GM19238 (cell line): ENCODE measurements around the gene BIRC6.
"Not testable (repeated sequence)": the region's sequence is repeated elsewhere in the genome, so short reads cannot be mapped to it uniquely, and the experiment has no call there.

ENCODE experiments used
- DNase-seq: peaks from one replicate; pipeline ENCODE4 v3.0.0; 2011; ENCODE audit warnings: low spot score; ENCODE audit not compliant: insufficient read length

Gene BIRC6

DNA sequence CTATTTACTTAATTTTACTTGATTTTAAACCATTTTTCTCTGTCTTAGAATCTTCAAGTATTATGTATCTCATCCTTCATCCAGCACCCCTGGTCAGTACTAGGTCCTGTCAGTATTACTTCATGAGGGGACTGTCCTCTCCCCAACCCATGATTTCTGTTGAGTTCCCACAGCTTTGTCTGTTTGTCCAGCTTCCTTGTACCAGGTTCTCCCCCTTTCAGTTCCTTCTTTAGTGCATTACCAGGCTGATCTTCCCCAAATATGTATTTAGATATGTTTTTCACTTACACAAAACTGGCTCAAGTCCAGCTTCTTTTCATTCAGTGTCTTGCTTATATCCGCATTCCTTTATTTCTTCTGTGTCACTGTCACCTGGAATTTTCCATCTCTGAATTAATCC lies 257.3 kb downstream of the BIRC6 start:
- no peak for DNase-seq

DNA sequence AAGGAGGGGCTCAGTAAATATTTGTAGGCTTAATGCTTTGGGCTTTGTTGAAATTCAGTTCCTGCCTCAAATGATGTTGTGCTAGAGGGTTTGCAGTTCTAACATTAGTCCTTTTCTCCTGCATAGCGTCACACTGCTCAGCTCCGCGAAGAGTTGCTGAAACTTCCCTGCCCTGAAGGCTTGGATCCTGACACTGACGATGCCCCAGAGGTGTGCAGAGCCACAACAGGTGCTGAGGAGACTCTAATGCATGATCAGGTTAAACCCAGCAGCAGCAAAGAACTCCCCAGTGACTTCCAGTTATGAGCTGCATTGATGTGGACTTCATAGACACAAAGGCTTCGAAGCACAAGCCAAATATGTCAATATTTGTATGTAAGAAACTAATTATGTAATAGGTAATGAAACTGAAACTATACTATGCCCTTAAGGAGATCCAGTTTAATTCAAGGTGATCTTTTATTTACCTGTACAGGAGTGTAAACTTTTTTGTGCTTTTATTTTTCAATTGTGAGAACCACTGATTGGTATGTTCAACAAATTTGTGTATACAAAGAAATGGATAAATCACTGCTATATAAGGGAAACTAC lies 260.9 kb downstream of the BIRC6 start:
- no peak for DNase-seq

DNA sequence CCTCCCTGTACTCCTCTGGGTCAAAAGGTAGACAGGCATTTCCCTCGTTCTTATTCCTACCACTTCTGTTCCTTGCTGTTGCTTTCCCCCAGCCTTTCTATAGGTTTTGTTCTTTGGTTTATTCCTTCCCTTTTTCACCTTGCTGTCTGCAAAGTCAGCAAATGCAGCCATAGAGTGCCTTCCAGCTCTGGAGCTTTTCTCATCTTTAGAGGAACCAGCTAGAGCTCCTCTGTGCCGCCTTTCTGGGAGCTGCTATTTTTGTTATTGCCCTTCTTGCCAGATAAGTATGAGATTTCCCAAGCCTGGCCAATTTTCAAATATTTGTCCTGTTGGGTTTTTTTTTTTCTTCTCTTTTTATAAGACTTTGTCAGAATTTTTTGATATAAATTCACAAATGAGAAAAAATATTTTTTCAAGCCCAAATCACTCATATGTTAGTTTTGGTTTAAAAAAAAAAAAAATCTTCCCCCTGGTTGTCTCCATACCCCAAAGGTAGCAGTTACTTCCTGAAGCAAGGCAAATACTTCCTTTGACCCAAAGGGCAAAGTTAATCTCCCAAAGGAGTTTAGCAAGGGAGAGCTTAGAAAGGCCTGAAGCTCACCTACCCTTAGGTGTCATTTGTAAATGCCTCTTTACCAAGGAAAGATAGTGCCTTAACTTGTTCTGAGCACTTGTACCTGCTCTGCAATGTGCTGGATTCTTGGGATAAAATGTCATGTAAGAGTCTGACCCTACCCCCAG lies 265.9 kb downstream of the BIRC6 start:
- DNase-seq: no peak

DNA sequence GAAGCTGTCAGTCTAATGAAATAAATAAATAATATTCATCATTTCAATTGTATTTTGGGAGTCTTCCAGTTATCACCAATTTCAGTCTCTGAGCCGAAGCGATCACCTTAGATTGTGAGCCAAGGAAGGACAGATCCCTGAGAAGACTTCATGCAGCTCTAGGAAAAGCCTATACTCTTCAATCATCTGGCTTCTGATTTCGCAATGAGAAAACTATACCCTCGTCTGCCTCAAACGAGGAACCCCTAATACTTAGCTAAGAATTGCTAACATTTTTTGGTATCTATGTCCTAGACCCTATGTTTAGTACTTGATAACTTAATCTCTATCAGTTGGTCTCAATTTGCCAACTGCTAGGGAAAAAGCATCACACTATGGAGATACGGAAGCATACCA lies 266.5 kb downstream of the BIRC6 start:
- DNase-seq: no peak

DNA sequence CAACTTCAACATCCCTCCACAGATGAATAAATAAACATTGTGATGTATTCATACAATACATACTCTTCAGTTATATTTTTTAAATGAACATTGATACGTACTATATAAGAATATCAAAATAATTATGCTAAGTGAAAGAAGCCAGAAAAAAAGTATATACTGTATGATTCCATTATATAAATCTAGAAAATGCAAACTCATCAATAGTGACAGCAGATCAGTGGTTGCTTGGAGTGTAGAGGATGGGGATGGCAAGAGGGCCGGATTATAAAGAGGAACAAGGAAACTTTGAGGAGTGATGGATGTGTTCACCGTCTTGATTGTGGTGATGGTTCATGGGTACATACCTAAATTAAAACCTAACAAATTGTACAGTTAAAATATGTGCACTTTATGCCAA lies 268.0 kb downstream of the BIRC6 start:
- no peak for DNase-seq

DNA sequence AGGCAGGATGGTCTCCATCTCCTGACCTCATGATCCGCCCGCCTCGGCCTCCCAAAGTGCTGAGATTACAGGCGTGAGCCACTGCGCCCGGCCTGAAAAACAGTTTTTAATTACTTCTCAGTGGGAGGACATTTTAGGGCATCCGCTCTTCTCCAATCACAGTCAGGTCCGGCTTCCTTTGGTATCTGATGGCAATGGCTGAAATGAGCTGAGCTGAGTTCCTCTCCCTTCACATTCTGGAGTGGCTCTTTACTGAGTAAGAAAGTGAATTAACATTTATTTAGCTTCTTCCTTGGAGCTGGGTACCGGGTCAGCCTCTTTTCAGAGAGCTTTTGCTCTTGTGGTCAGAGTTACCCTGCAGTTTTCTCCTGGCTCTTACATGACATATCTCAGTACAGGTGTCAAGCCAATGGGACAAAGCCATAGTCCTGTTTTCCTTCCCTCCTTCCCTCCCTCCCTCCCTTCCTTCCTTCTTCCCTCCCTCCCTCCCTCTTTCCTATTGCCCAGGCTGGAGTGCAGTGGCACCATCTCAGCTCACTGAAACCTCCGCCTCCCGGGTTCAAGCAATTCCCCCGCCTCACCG lies 269.9 kb downstream of the BIRC6 start:
- DNase-seq: no peak

DNA sequence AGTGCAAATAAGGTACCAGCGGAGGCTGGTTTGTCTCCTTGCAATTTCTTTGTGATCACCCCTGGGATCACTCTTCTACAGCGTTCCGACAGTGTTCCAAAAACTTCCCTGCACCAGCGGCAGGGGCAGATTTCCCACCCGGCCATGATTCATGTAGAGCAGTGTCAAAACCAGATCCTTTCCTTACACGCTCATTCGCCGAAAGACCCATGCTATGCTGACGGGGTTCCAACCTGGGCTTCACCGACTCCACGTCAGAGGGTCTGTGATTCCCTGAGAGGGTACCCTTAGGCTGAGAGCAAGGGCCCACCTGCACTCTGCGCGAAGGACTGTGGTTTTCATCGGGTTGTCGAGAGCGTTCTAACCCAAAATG lies 270.6 kb downstream of the BIRC6 start:
- DNase-seq: peak; percentile 3

DNA sequence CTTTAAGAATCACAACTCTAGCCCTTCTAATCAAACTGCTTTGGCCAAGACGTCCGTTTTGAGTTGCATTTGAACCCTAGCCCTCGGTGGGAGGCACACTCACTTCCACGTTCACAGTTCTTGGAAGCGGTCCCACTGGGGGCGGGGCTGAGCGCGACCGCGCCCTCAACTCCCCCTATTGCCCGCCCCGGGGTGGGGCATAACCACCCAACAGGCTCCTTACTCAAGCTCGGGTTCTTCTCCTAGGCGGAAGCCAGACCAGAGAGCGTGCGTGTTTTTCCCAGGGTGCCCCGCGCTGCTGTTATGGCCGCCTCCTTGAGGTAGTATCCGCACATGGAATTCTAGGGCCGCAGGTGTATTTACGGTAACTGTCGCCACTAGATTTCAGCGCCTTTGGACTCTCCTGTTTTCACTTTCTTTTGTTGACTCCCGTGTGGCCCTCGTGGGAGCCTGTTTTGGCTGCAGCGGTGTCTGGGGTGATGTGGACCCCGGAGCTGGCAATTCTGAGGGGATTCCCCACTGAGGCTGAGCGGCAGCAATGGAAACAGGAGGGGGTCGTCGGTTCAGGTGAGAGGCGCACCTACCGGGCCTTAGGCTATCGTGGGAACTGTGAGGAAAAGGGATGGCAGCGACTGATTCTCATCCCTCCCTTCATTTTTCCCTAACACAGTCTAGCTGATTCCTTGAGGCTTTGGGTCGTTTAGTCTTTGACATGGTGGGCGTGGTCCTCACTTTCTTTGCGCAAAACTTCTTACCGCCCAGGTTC lies 271.2 kb downstream of the BIRC6 start, which contains the start of gene TTC27:
TTC27 (plus strand) TSS at position 237 of the 766 bp plus-strand sequence; CDS start at position 480, 243 bp downstream.
- peak; percentile 90 for DNase-seq

DNA sequence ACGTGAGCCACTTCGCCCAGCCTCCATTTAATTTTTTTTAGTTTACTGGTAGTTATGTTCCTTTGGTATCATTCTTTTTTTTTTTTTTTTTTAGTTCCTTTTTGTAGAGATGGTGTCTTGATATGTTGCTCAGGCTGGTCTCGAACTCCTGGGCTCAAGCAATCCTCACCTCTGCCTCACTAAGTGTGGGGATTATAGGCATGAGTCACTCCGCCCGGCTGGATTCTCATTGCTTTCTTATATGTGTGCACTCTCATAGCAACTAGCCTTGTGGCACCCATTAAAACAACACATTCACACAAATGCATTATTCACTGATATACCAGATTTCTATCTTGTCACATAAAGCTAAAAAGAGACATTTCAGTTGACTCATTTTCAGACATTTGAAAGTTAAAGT lies 275.3 kb downstream of the BIRC6 start:
- DNase-seq: no peak

DNA sequence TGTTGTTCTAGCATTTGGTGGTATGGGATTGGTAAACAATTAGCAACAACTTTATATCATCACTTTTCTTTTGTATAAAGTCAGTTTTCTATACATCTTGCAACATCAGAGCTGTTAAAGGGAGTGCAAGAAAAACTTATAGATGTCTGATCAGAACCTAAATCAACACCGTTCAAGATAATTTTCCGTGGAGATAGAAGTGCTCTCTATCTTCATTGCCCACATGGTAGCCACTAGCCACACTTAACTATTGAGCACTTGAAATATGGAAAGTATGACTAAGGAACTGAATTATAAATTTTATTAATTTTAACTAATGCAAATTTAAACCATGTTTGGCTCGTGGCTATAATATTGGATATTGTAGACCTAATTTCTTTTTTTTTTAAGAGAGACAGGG lies 276.2 kb downstream of the BIRC6 start:
- no peak for DNase-seq

DNA sequence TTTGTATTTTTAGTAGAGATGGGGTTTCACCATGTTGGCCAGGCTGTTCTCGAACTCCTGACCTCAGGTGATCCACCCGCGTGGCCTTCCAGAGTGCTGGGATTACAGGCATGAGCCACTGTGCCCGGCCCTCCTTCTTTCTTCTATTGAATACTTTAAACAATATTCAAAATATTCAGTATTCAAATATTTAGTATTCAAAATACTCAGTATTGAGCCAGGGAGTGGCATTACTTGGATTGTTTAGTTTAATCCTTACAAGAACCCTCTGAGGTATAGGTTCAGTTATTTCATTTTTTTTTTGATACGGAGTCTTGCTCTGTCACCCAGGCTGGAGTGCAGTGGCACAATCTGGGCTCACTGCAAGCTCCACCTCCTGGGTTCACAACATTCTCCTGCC lies 281.7 kb downstream of the BIRC6 start:
- not testable (repeated sequence) for DNase-seq

DNA sequence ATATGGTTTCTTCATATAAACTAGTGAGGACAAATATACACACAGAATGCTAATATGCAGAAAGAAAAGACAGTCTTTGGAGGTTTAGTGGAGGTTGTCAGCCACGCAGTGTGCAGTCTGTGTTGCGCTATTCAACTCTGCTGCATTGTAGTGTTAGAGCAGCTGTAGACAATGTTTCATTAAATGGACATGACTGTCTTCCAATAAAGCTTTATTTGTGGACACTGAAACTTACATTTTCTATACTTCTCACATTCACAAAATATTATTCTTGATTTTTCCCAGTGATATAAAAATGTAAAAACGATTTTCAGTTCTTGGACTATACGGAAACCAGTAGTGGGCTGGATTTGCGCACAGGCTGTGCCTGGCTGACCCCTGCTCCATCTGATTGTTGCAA lies 284.4 kb downstream of the BIRC6 start:
- no peak for DNase-seq

DNA sequence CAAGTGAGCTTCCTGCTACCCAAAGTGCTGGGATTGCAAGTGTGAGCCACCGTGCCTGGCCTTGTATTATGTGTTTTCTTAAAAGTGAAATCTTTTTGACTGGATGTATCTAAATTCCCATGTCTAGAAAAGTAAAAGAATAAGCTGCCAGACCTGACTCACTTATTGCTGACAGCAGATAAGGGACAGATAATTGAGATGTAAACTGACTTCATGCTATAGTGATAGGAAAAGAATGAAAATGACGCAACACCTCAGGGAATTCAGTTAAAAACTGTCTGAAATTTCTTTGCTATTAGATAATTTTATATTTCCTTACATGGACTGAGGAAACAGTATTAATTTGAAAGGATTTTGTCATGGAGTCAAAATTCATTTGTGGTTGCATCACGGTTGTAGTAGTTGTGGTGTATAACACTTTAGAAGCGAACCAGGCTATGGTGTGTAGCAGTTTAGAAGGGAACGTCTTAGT lies 290.4 kb downstream of the BIRC6 start:
- DNase-seq: no peak

DNA sequence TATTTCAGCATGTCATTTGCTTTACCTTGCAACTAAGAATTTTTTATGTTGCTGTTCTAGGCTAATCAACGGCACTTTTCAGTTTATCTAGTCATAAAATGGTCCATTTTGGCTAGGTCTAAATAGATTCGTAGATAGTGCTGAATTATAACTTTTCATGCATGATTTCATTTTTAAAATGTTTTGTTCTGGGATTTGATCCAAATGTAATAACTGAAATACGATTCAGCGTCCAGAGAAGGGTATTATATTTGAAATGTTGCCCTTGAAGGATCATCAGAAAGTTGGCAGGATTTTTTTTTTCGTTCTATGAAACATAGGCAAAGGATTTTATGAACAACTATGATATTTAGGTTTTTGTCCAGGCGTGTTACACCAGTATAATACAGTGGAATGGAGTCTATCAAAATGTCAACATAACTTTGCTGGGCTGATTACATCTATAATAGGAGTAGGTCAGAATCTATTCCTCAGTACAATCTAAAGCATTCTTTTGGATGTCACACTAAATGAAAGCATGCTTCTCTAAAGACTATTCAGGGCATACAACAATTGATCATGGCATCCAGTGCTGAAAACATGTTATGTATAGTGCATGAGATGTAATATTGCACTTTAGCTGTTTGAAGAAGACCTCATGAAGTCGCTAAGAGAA lies 295.9 kb downstream of the BIRC6 start:
- no peak for DNase-seq

DNA sequence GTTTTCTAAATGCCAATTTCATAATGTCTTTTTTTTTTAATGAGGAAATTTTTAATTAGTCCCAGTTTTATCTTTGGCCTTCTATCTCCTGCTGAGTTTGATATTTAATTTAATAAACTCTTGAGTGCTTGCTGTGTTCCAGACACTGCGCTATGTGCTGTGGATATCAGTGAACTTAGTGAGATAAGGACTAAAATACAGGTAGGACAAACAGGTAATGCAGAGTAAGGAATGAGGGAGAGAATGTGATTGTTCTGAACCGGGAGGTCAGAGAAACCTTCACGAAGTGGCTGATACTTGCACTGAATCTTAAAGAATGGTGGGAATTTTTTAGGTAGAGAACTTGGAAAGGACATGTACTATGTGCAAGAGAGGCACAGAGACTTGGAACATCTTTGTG lies 299.2 kb downstream of the BIRC6 start:
- DNase-seq: no peak

DNA sequence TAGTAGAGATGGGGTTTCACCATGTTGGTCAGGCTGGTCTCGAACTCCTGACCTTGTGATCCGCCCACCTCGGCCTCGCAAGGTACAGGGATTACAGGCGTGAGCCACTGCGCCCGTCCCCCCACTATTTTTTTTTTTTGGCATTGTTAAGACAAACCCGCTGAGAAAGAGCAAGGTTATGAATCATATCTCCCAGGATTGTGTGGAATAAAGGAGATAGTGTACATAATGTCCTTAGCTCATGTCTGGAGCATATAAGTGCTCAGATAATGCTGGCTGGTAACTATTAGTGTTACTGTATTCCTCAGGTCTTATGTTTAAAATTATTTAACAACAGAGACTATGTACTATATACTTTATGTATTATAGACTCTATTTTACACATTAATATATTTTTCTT lies 307.0 kb downstream of the BIRC6 start:
- no peak for DNase-seq

DNA sequence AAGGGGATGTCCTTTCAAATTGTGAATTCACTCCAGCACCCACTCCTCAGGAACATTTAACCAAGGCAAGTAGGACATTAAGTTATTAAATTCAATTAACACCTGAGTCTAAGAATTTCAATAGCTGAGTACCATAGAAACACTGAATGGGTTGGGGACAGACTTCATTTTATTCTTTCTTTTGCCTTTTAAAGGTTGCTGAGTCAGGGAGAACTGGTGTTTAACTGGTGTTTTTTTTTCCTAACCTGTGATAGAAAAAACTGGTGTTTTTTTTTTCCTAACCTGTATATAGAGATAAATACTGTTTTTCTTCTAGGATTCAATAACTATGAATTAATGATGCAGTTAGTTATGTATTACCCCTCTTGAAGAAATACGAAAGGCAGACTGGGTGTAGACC lies 309.9 kb downstream of the BIRC6 start:
- no peak for DNase-seq

DNA sequence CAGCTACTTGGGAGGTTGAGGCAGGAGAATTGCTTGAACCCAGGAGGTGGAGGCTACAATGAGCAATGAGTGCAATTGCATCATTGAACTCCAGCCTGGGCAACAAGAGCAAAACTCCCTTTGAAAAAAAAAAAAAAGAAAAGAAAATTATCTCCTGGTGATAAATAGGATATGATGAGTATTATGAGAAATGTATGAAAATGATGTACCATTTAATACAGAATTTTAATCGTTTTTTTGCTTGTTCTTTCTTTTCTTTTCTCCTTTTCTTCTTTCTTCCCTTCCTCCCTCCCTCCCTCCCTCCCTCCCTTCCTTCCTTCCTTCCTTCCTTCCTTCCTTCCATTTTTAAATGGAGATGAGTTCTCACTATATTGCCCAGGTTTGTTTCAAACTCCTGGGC lies 311.4 kb downstream of the BIRC6 start:
- no peak for DNase-seq
